ENCODE results near the gene C8B.

The C8B gene

DNA sequence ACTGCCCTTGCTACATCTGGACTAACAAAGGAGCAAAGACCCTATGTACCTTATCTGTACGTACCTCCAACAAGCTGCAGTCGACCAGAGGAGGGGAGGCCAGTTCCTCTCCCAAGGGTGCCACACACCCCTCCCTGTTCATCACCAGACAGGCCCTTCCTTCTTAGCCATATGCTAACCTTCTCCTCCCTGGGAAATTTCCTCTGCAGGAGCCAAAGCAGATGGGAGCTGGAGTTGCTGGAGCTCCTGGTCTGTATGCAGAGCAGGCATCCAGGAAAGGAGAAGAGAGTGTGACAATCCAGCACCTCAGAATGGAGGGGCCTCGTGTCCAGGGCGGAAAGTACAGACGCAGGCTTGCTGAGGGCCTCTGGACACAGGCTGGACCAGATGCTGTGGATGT lies 48.5 kb downstream of the C8B start:
- H3K4me3 ChIP-seq (ENCODE audit: low read length in 2 of 2) = no peak overlapping the region
- no peaks in the 10 kb centered on the region for H3K4me1 ChIP-seq (ENCODE audit: control insufficient read depth, insufficient read depth, low read length)
- no peak overlapping the region for H3K27ac ChIP-seq (ENCODE audit: low read length)
- H3K36me3 ChIP-seq (ENCODE audit: control insufficient read depth in 2 of 2, insufficient read depth in 2 of 2, low read length in 2 of 2) = no peaks in the 10 kb centered on the region
- H3K9ac ChIP-seq (ENCODE audit: low read length in 2 of 2) = no peak overlapping the region
- no peaks in the 10 kb centered on the region for H3K9me3 ChIP-seq (ENCODE audit: control insufficient read depth in 2 of 2, low read length in 2 of 2)
- H3K27me3 ChIP-seq (ENCODE audit: control insufficient read depth in 1 of 2, insufficient read depth in 2 of 2, low read length in 2 of 2) = no peaks in the 10 kb centered on the region

DNA sequence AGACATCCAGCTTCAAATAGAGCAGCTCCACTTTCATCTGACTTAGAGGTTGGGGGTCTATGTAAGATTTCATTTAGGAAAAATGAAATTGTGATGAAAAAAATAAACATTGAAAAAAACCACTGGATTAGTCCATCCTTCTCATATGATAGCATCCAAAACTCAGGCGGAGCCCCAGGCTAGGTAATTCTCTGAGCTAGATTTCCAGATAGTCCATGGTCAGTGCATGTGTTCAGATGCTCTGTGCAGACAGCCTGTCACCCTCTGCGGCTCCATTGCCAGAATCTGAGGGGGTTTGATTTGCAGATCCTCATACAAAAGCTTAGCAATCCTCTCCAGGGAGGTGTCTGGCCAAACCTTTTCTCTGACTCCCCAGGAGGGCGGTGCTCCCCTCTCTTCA lies 49.2 kb downstream of the C8B start:
- no peak overlapping the region for H3K4me3 ChIP-seq (ENCODE audit: low read length in 2 of 2)
- no peaks in the 10 kb centered on the region for H3K4me1 ChIP-seq (ENCODE audit: control insufficient read depth, insufficient read depth, low read length)
- no peak overlapping the region for H3K9ac ChIP-seq (ENCODE audit: low read length in 2 of 2)
- H3K27me3 ChIP-seq (ENCODE audit: control insufficient read depth in 1 of 2, insufficient read depth in 2 of 2, low read length in 2 of 2) = no peaks in the 10 kb centered on the region
- H3K36me3 ChIP-seq (ENCODE audit: control insufficient read depth in 2 of 2, insufficient read depth in 2 of 2, low read length in 2 of 2) = no peaks in the 10 kb centered on the region
- H3K27ac ChIP-seq (ENCODE audit: low read length) = no peak overlapping the region
- no peaks in the 10 kb centered on the region for H3K9me3 ChIP-seq (ENCODE audit: control insufficient read depth in 2 of 2, low read length in 2 of 2)

DNA sequence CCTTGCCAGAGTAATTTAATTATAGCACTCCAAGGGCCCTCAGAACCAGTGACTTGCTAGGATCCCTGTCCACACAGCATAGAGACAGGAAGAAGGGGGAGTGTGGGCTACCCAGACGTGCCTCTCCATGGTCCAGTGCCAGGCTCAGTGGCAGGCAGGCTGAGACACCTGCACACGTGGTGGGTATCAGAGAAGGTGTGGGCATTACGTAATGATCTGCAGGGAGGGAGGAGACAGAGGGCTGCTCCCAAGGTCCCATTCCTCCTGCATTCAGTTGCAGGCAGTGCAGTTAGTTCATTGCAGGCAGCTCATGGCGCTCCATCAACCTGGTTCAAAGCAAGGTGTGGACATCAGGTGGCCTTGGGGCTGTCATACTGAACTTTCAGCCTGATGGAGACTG lies 49.9 kb downstream of the C8B start:
- Histone ChIP-seq H3K9ac (ENCODE audit: low read length in 2 of 2) (no peak overlapping the region), H3K4me1 (ENCODE audit: control insufficient read depth, insufficient read depth, low read length) (no peaks in the 10 kb centered on the region), H3K27ac (ENCODE audit: low read length) (no peak overlapping the region), H3K36me3 (ENCODE audit: control insufficient read depth in 2 of 2, insufficient read depth in 2 of 2, low read length in 2 of 2) (no peaks in the 10 kb centered on the region), H3K27me3 (ENCODE audit: control insufficient read depth in 1 of 2, insufficient read depth in 2 of 2, low read length in 2 of 2) (no peaks in the 10 kb centered on the region), H3K9me3 (ENCODE audit: control insufficient read depth in 2 of 2, low read length in 2 of 2) (no peaks in the 10 kb centered on the region), H3K4me3 (ENCODE audit: low read length in 2 of 2) (no peak overlapping the region)

DNA sequence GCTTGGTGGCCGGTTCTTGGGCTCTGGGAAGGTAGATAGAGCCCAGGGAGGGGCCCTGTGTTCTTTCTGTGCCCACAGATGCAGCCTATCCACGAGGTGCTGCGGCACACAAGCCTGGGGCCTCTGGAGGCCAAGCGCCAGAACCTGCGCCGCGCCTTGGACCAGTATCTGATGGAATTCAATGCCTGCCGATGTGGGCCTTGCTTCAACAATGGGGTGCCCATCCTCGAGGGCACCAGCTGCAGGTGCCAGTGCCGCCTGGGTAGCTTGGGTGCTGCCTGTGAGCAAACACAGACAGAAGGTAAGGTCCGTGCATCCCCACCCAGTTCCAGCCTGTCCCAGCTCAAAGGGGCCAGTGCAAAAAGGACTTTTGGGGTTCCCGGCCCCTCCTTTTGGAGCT lies 53.5 kb downstream of the C8B start:
- Histone ChIP-seq H3K4me1 (ENCODE audit: control insufficient read depth, insufficient read depth, low read length) (no peaks in the 10 kb centered on the region), H3K9me3 (ENCODE audit: control insufficient read depth in 2 of 2, low read length in 2 of 2) (no peaks in the 10 kb centered on the region), H3K27me3 (ENCODE audit: control insufficient read depth in 1 of 2, insufficient read depth in 2 of 2, low read length in 2 of 2) (no peaks in the 10 kb centered on the region), H3K36me3 (ENCODE audit: control insufficient read depth in 2 of 2, insufficient read depth in 2 of 2, low read length in 2 of 2) (no peaks in the 10 kb centered on the region), H3K9ac (ENCODE audit: low read length in 2 of 2) (no peak overlapping the region), H3K4me3 (ENCODE audit: low read length in 2 of 2) (no peak overlapping the region), H3K27ac (ENCODE audit: low read length) (no peak overlapping the region)

DNA sequence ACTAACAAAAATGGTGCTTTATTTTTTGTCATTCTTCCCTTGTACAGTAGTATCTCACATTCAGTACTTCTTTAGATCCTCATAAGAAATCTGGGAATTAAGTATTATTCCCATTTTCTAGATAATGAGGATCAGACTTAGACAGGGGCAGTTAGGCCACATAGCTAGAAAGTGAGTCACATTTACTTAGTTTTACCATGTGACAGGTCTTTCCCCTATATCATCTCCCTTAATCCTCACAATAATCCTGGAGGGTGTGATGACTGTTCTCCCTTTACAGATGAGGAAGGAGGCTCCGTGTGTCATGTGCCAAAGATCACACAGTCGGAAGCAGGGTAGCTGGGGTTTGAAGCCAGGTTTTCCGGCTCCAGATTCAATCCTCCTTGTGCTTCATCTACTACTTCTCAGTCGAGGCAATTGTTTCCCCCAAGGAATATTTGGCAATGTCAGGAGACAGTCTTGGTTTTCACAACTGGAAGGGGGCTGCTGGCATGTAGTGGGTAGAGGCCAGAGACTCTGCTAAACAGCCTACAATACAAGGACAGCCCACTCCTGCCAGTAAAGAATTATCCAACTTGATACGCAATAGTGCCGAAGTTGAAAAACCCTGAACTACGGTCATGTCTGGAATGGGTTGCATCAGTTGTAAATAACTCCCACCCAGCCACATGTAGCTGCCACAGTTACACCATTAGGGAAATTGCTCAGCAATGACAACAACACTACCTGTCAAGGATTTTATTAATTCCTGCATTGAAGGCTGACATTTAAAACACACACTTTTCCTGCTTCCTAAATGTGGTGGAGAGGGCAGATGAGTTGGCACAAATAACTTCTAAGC lies 54.5 kb downstream of the C8B start:
- H3K4me3 ChIP-seq (ENCODE audit: low read length in 2 of 2) = no peak overlapping the region
- H3K9ac ChIP-seq (ENCODE audit: low read length in 2 of 2) = no peak overlapping the region
- H3K27ac ChIP-seq (ENCODE audit: low read length) = no peak overlapping the region
- no peaks in the 10 kb centered on the region for H3K36me3 ChIP-seq (ENCODE audit: control insufficient read depth in 2 of 2, insufficient read depth in 2 of 2, low read length in 2 of 2)
- no peaks in the 10 kb centered on the region for H3K9me3 ChIP-seq (ENCODE audit: control insufficient read depth in 2 of 2, low read length in 2 of 2)
- H3K27me3 ChIP-seq (ENCODE audit: control insufficient read depth in 1 of 2, insufficient read depth in 2 of 2, low read length in 2 of 2) = no peaks in the 10 kb centered on the region
- H3K4me1 ChIP-seq (ENCODE audit: control insufficient read depth, insufficient read depth, low read length) = no peaks in the 10 kb centered on the region

DNA sequence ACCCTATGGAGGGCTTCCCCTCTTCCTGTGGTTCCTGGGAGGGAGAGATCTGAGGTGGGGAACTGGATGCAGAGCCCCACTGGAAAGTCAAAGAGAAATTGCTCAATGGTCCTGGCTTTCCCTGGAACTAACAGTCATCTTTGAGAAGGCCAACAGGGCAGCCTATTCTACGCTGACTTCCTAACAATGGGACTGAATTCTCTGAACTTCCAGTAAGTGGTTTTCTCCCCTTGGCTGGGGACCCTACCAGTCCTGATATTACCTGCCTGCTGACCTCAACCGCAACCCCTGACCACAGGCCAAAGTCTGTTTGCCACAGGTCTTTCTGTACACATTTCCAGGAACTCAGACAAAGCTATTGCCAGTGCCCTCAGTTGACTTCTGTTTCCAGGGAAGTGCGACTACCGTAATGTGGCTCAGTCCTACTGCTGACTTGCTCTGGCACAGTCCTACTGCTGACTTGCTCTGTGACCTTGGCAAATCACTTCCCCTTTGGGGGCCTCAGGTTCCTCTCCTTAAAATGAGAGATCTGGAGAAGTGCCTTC lies 55.3 kb downstream of the C8B start:
- Histone ChIP-seq H3K27ac (ENCODE audit: low read length) (no peak overlapping the region), H3K9me3 (ENCODE audit: control insufficient read depth in 2 of 2, low read length in 2 of 2) (no peaks in the 10 kb centered on the region)

DNA sequence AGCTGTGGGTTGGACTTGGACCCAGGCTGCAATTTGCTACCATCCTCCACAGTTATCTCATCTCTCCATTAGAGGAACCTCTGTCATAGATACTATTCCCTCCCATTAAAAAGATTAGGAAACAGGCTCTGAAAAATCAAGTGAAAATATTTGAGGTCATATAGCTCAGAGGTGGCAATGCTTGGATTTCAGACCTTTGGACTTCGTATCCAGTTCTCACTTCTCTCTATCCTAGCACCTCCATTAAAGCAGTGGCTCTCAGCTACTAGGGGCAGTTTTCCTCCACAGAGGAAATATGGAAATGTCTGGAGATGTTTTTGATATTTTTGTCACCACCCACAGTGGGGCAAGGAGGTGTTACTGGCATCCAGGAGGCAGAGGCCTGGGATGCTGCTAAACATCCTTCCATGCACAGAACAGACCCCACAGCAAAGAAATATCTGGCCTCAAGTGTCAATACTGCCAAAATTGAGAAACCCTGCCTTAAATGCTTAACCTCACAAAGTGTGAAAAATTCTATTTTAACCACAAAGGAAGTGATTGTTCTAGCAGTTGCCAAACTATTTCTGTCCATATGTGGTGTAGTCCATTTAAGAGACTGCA lies 57.1 kb downstream of the C8B start:
- H3K4me3 ChIP-seq (ENCODE audit: low read length in 2 of 2) = no peak overlapping the region
- H3K9me3 ChIP-seq (ENCODE audit: control insufficient read depth in 2 of 2, low read length in 2 of 2) = no peaks in the 10 kb centered on the region
- no peaks in the 10 kb centered on the region for H3K4me1 ChIP-seq (ENCODE audit: control insufficient read depth, insufficient read depth, low read length)
- H3K9ac ChIP-seq (ENCODE audit: low read length in 2 of 2) = no peak overlapping the region
- no peaks in the 10 kb centered on the region for H3K27me3 ChIP-seq (ENCODE audit: control insufficient read depth in 1 of 2, insufficient read depth in 2 of 2, low read length in 2 of 2)
- no peak overlapping the region for H3K27ac ChIP-seq (ENCODE audit: low read length)
- H3K36me3 ChIP-seq (ENCODE audit: control insufficient read depth in 2 of 2, insufficient read depth in 2 of 2, low read length in 2 of 2) = no peaks in the 10 kb centered on the region

More for the DNA sequence above, 55.3 kb downstream of the C8B start:
- H3K36me3 ChIP-seq (ENCODE audit: control insufficient read depth in 2 of 2, insufficient read depth in 2 of 2, low read length in 2 of 2) = no peaks in the 10 kb centered on the region
- no peak overlapping the region for H3K9ac ChIP-seq (ENCODE audit: low read length in 2 of 2)
- no peaks in the 10 kb centered on the region for H3K27me3 ChIP-seq (ENCODE audit: control insufficient read depth in 1 of 2, insufficient read depth in 2 of 2, low read length in 2 of 2)
- no peaks in the 10 kb centered on the region for H3K4me1 ChIP-seq (ENCODE audit: control insufficient read depth, insufficient read depth, low read length)
- H3K4me3 ChIP-seq (ENCODE audit: low read length in 2 of 2) = no peak overlapping the region

DNA sequence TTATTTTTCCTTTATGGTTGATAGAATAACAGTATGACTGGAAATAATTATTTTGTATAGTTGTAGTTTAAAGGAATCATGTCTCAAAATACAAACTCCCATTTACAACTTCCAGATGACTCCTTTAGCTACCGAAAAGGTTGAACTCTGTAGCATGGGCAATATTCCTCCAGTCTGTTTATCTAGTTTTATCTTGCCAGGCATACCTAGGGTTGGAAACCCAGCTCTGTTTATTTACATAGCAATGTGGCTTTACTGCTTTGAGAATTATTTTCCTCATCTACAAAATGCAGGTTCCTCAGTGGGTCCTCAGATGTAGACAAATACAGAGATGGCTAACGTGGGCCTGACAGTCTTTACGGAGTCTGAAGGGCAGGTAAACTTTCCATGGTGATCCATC lies 60.1 kb downstream of the C8B start:
- H3K9ac ChIP-seq (ENCODE audit: low read length in 2 of 2) = no peak overlapping the region
- no peak overlapping the region for H3K4me3 ChIP-seq (ENCODE audit: low read length in 2 of 2)
- H3K4me1 ChIP-seq (ENCODE audit: control insufficient read depth, insufficient read depth, low read length) = no peaks in the 10 kb centered on the region
- H3K36me3 ChIP-seq (ENCODE audit: control insufficient read depth in 2 of 2, insufficient read depth in 2 of 2, low read length in 2 of 2) = no peaks in the 10 kb centered on the region
- no peaks in the 10 kb centered on the region for H3K9me3 ChIP-seq (ENCODE audit: control insufficient read depth in 2 of 2, low read length in 2 of 2)
- H3K27me3 ChIP-seq (ENCODE audit: control insufficient read depth in 1 of 2, insufficient read depth in 2 of 2, low read length in 2 of 2) = no peaks in the 10 kb centered on the region
- H3K27ac ChIP-seq (ENCODE audit: low read length) = no peak overlapping the region

DNA sequence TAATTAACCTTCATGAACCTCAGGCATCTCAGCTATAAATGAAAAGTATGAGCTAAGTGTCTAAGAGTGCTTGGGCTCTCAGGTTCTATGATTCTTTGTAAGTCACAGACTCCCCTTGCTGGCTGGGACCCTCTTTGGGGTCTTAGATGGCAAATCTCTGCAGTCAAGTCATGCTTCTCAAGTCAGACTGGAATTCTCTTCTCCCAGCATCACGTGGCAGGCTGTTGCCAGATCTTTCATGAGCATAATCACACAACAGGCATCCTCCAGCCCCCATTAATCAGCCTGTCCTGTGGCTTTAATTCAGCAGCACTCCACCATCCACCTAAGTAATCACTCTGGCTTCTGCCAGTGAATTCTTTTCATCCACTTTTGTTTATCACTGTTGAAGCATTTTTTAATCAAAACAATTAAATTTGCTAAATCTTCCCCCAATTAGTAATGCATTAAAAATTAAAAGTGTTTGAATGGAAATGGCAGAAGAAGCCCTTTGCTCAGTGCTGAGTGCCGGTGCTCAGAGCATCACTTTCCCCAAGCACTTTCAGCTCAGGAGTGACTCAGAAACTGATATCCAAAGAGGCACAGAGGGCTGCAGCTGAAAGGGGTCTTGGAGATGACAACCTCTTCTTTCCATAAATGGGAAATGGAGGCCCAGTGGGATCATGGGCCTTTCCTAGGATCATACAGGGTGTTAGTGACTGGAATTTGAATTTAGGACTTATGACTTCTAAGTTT lies 61.0 kb downstream of the C8B start:
- H3K27ac ChIP-seq (ENCODE audit: low read length) = no peak overlapping the region
- H3K36me3 ChIP-seq (ENCODE audit: control insufficient read depth in 2 of 2, insufficient read depth in 2 of 2, low read length in 2 of 2) = no peaks in the 10 kb centered on the region
- H3K27me3 ChIP-seq (ENCODE audit: control insufficient read depth in 1 of 2, insufficient read depth in 2 of 2, low read length in 2 of 2) = no peaks in the 10 kb centered on the region
- H3K4me1 ChIP-seq (ENCODE audit: control insufficient read depth, insufficient read depth, low read length) = no peaks in the 10 kb centered on the region
- H3K4me3 ChIP-seq (ENCODE audit: low read length in 2 of 2) = no peak overlapping the region
- no peak overlapping the region for H3K9ac ChIP-seq (ENCODE audit: low read length in 2 of 2)
- H3K9me3 ChIP-seq (ENCODE audit: control insufficient read depth in 2 of 2, low read length in 2 of 2) = no peaks in the 10 kb centered on the region

DNA sequence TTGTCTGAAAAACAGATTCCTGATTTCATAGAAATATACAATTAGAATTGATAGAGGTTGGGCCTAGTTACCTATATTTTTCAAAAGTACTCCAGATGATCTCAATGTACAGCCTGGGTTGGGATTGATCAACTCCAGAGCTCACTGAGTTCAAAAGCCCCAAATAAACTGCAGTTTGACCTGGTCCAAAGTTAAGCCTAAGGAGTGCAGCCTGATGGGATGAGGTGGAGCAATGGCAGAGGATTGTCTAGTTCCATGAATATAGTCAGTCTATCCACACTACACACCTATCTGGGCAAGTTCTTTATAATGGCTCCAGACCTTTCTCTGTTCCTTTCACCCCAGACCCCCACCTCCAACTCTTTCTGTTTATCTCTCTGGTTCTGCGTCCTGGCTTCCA lies 62.0 kb downstream of the C8B start:
- H3K9ac ChIP-seq (ENCODE audit: low read length in 2 of 2) = no peak overlapping the region
- no peaks in the 10 kb centered on the region for H3K36me3 ChIP-seq (ENCODE audit: control insufficient read depth in 2 of 2, insufficient read depth in 2 of 2, low read length in 2 of 2)
- H3K9me3 ChIP-seq (ENCODE audit: control insufficient read depth in 2 of 2, low read length in 2 of 2) = no peaks in the 10 kb centered on the region
- H3K4me3 ChIP-seq (ENCODE audit: low read length in 2 of 2) = no peak overlapping the region
- H3K4me1 ChIP-seq (ENCODE audit: control insufficient read depth, insufficient read depth, low read length) = no peaks in the 10 kb centered on the region
- H3K27me3 ChIP-seq (ENCODE audit: control insufficient read depth in 1 of 2, insufficient read depth in 2 of 2, low read length in 2 of 2) = no peaks in the 10 kb centered on the region
- no peak overlapping the region for H3K27ac ChIP-seq (ENCODE audit: low read length)
